ENCODE measurements around the gene SEC22C. TPM values are rescaled to one million over a fixed set of nuclear protein-coding genes. Genes with fewer than 3 reads are reported as not detected.
A peak's percentile ranks its signal among the peaks of the same experiment; 100 is the strongest.

SEC22C gene
- polyA plus RNA-seq, 4 donors = 40.7 to 46.7 (median 43.0) TPM

DNA sequence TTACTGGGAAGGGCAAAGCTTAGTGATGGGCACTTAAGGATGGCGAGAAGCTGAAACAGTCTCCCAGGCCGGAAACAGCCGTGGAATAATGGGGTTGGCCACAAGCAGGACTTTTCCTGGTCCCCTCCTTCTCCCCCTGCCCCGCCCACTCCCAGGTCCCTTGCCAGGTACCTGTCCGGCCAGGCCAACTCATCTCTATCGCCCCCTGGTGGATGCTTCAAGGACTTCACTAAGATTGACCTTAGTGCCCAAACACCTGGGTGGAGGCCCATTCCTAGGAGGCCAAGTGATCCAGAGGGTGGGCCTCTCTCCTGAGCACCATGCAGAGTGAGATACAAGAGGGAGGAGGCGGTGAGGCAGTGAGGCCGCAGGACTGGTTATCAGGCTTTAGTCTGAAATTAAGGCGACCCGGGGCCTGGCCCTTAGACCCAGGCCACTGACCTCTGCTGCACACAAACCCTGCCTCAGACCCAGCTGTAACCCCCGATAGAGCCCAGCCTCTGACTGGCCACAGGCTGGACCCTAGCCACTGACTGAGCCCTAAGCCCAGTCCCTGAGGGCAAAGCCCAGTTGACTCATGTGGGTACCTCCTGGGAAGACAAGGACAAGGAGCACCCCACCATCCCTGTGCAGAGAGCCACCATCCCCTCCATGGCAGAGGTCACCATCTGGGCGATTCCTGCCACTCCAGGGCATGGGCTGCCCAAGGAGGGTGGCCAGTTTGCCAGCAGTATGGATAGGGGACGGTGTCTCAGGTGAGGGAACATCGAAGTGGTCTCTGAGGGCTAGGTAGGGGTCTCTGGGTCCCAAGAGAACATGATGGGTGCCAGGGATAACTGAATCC, 41.7 kb downstream of the SEC22C start:
- DNase-seq (ENCODE audit: low read depth in 4 of 4, low spot score in 2 of 4) = peak in 1 of 4 donors; percentile 7

DNA sequence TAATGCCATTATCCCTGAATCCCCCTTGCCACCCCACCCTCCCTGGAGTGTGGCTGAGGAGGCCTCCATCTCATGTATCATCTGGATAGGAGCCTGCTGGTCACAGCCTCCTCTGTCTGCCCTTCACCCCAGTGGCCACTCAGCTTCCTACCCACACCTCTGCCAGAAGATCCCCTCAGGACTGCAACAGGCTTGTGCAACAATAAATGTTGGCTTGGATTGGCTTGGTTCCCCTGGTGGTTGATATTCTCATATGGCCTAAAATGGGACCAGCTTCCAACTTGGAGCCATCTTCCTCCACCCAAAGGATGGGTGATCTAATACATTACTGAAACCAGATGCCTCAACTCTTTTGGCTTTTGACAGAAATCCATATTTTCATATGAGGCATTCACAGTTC, 44.4 kb downstream of the SEC22C start:
- no peak for DNase-seq (ENCODE audit: low read depth in 4 of 4, low spot score in 2 of 4)

- DNase-seq (ENCODE audit: low read depth in 4 of 4, low spot score in 2 of 4) = no peak
These were observed 45.6 kb downstream of the SEC22C start for GRCh38 chr3:42535981-42536784.

- no peak for DNase-seq (ENCODE audit: low read depth in 4 of 4, low spot score in 2 of 4)
These were observed 48.4 kb downstream of the SEC22C start for GRCh38 chr3:42533161-42533897.

DNA sequence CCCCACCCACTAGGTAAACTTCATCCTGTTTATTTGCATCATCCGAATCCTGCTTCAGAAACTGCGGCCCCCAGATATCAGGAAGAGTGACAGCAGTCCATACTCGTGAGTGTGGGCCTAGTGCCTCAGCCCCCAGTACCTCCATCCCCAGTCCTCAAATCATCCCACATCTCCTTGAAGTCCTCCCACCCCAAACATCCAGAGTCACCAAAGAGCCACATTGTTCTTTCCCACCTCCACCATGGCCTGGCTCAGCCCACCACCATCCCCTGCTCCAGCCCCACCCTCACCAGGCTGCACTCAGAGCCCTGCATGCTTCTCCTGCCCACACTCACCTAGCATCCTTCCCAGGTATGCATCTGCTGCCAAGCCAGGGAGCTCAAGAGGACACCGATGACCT, 49.5 kb downstream of the SEC22C start:
- no peak for DNase-seq (ENCODE audit: low read depth in 4 of 4, low spot score in 2 of 4)

DNA sequence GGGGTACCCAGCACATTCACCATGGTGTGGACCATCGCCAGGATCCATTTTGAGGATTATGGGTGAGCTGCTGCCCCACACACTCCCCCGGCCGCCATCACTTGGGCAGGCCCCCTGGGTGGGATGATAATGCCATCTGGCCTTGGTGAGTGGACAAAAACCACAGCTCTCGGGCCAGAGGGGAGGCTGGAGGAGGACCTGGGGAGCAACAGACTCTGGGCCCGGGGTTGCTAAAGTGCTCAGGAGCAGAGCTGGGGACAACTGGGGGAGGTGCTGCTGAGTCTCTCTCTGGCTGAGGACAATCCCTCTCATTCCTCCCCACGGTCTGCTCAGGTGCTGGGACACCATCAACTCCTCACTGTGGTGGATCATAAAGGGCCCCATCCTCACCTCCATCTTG, 50.3 kb downstream of the SEC22C start:
- no peak for DNase-seq (ENCODE audit: low read depth in 4 of 4, low spot score in 2 of 4)

GRCh38 chr3:42530073-42530472, 51.7 kb downstream of the SEC22C start:
- no peak for DNase-seq (ENCODE audit: low read depth in 4 of 4, low spot score in 2 of 4)

- no peak for DNase-seq (ENCODE audit: low read depth in 4 of 4, low spot score in 2 of 4)
These were observed 52.3 kb downstream of the SEC22C start for GRCh38 chr3:42529468-42529867.

GRCh38 chr3:42527368-42527917, 54.3 kb downstream of the SEC22C start:
- DNase-seq (ENCODE audit: low read depth in 4 of 4, low spot score in 2 of 4) = no peak

GRCh38 chr3:42526616-42527367, 55.0 kb downstream of the SEC22C start:
- no peak for DNase-seq (ENCODE audit: low read depth in 4 of 4, low spot score in 2 of 4)

GRCh38 chr3:42525736-42526345, 55.9 kb downstream of the SEC22C start:
- no peak for DNase-seq (ENCODE audit: low read depth in 4 of 4, low spot score in 2 of 4)

DNA sequence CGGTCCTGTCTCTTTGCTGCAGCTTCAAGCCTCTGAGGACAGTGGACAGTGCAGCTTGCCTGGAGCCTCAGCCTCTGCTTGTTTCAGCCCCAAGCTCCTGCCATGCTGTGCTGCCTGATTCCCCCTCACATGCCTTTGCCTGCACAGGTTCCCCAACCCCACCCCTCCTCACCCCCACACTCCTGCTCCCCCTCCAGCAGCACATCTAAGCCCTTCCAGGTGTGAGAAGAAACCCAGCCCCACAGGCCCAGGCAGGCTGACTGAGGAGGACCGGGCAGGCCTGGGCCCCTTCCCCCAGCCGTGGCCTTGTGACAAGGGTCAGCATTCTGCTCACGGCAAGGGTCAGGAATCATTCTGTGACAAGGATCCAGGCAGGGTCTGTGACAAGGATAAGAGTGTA, 56.6 kb downstream of the SEC22C start:
- DNase-seq (ENCODE audit: low read depth in 4 of 4, low spot score in 2 of 4) = no peak

- DNase-seq (ENCODE audit: low read depth in 4 of 4, low spot score in 2 of 4) = no peak
These were observed 57.0 kb downstream of the SEC22C start for GRCh38 chr3:42524751-42525150.

DNA sequence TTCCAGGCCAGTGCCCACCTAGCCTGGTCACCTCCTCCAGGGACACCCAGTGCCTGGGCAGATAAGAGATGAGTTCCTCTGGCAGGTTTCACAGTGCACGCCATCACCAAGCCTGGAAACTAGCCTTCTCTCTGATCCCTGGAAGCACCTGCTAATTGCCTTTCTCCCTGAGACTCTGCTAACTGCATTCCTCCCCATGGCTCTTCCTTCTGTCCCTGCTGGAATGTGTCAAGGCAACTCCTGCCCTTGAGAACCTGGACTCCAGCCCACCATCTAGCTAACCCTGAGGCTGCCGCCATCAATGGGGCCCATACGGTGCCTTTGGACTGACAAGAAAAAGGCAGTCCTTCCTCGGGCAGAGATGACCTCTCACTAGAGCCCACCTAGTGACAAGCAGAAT, 60.9 kb downstream of the SEC22C start:
- DNase-seq (ENCODE audit: low read depth in 4 of 4, low spot score in 2 of 4) = no peak

GRCh38 chr3:42520336-42520735, 61.4 kb downstream of the SEC22C start:
- DNase-seq (ENCODE audit: low read depth in 4 of 4, low spot score in 2 of 4) = no peak

GRCh38 chr3:42519568-42519962, 62.2 kb downstream of the SEC22C start:
- DNase-seq (ENCODE audit: low read depth in 4 of 4, low spot score in 2 of 4) = no peak

GRCh38 chr3:42518800-42519567, 62.8 kb downstream of the SEC22C start:
- no peak for DNase-seq (ENCODE audit: low read depth in 4 of 4, low spot score in 2 of 4)

- DNase-seq (ENCODE audit: low read depth in 4 of 4, low spot score in 2 of 4) = no peak
These were observed 64.7 kb downstream of the SEC22C start for GRCh38 chr3:42517117-42517516.

GRCh38 chr3:42516443-42516842, 65.3 kb downstream of the SEC22C start:
- DNase-seq (ENCODE audit: low read depth in 4 of 4, low spot score in 2 of 4) = no peak
